Effector memory CD4-positive, alpha-beta T cell (primary cell): Measurements from ENCODE around the gene PDE7B.

Experiments
- DNase-seq, 3 donors: peaks; one replicate each; pipeline ENCODE4 v3.0.0-alpha.2; 2020
- H3K27ac ChIP-seq: 2 replicates; pipeline ENCODE4 v1.7.0; 2013; ENCODE audit warnings: mild to moderate bottlenecking, low read length, moderate library complexity; ENCODE audit not compliant: insufficient read depth, poor library complexity, severe bottlenecking
- H3K27me3 ChIP-seq: replicated peaks from 2 replicates; pipeline ENCODE4 v1.7.0; 2013; ENCODE audit warnings: mild to moderate bottlenecking, low read length; ENCODE audit not compliant: insufficient read depth, control insufficient read depth, poor library complexity, severe bottlenecking
- H3K36me3 ChIP-seq: 2 replicates; pipeline ENCODE4 v1.7.0; 2013; ENCODE audit warnings: mild to moderate bottlenecking, low read length, moderate library complexity; ENCODE audit not compliant: control insufficient read depth, insufficient read depth
- H3K4me1 ChIP-seq: 2 replicates; pipeline ENCODE4 v1.7.0; 2013; ENCODE audit warnings: low read length, mild to moderate bottlenecking; ENCODE audit not compliant: control insufficient read depth, insufficient read depth, poor library complexity, severe bottlenecking
- H3K4me3 ChIP-seq: 2 replicates; pipeline ENCODE4 v1.7.0; 2013; ENCODE audit warnings: low read length, low read depth, mild to moderate bottlenecking; ENCODE audit not compliant: insufficient read depth, poor library complexity, severe bottlenecking
- H3K9me3 ChIP-seq: 2 replicates; pipeline ENCODE4 v1.7.0; 2013; ENCODE audit warnings: mild to moderate bottlenecking, low read length, moderate library complexity; ENCODE audit not compliant: control insufficient read depth

Gene PDE7B

DNA sequence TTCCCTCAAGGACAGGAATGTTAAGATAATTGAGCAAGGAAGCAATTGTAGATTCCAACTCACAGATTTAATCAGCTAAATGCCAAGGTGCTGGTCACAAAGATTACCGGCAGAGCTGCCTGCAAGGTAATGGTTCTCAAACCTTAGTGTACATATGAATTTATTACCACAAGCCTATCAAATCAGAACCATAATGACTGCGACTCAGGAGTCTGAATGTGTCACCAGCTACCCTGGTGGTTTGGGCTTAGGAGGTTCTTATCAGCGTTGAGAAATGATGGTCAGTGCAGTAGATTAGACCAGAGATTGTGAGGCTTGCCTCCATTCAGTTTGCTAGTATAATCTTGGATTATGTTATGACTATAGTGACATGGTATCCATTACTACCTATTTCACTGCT is 319.7 kb downstream of the PDE7B start:
- Histone ChIP-seq H3K9me3 (no peaks in the 10 kb centered on the region), H3K4me1 (no peaks in the 10 kb centered on the region), H3K36me3 (no peaks in the 10 kb centered on the region), H3K4me3 (no peak overlapping the region), H3K27me3 (no peaks in the 10 kb centered on the region), H3K27ac (no peak overlapping the region)
- DNase-seq: no peak

DNA sequence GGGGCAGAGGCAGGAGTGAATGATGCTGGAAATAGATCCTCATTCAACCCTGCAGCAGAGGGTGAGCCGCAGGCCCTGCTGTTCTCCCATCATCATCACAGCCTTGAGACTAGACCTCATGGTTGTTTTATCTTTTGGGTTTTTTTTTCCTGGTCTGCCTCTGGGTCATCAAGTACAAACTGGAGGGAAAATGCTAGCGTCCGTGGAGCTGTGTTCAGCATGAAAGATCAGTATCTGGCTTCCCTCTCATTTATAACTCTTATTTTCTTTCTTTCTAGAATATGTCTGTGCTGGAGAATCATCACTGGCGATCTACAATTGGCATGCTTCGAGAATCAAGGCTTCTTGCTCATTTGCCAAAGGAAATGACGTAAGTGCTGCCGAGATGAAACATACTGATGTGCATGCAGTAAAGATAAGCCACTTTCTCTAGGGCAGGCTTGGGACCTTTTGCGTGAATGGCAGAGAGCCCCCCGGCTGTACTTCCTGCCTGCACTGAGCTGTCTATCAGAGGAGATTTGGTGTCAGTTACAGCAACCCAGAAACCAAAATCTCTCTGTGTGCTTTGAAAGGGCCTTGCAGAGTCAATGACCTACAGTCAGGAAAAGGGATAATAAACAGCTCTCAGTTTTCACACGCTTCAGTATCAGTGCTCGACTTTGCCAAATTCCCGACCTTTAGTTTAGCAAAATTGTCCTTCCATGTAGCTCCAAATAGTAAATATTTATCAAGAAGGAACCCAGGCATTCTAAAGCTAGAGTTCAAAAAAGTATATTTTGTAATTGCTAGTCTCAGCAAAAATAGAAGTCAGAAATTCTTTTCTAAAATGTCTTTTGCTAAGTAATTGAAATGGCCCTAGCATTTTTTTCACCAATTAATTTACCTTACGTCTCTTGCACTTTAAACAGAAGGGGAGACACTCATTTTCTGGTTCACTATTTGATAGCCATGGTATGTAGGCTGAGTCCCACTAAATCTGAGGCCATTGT is 322.3 kb downstream of the PDE7B start:
- Histone ChIP-seq H3K4me1 (no peaks in the 10 kb centered on the region), H3K9me3 (no peaks in the 10 kb centered on the region), H3K4me3 (no peak overlapping the region), H3K27me3 (no peaks in the 10 kb centered on the region), H3K36me3 (no peaks in the 10 kb centered on the region), H3K27ac (no peak overlapping the region)
- no peak for DNase-seq

- no peak overlapping the region for H3K27ac ChIP-seq
- DNase-seq: no peak
- H3K36me3 ChIP-seq: no peaks in the 10 kb centered on the region
- no peaks in the 10 kb centered on the region for H3K27me3 ChIP-seq
- no peaks in the 10 kb centered on the region for H3K4me1 ChIP-seq
- H3K9me3 ChIP-seq: no peaks in the 10 kb centered on the region
- H3K4me3 ChIP-seq: no peak overlapping the region
These were observed 323.0 kb downstream of the PDE7B start for GRCh38 chr6:136174510-136174909.

DNA sequence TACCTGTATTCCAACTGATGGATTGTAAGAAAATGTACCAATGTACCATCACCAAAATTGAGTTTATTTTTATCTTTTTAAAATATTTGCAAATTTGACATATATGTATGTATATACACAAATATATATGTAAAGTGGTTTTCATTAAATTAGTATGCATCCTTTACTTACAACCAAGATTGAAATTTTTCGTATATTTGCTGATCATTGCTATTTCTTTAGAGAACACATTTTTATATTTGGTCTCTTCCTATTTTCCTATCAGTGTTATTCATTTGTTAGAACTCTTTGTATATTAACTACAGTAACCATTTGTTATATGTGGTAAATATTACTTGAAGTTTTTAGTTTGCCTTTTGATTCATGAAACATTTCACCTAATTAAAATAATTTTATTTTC is 324.4 kb downstream of the PDE7B start:
- no peak for DNase-seq
- H3K4me3 ChIP-seq: no peak overlapping the region
- no peak overlapping the region for H3K27ac ChIP-seq
- H3K27me3 ChIP-seq: no peaks in the 10 kb centered on the region
- no peaks in the 10 kb centered on the region for H3K9me3 ChIP-seq
- H3K4me1 ChIP-seq: no peaks in the 10 kb centered on the region
- no peaks in the 10 kb centered on the region for H3K36me3 ChIP-seq

- no peak overlapping the region for H3K27ac ChIP-seq
- H3K36me3 ChIP-seq: no peaks in the 10 kb centered on the region
- H3K4me1 ChIP-seq: no peaks in the 10 kb centered on the region
- H3K4me3 ChIP-seq: no peak overlapping the region
- no peaks in the 10 kb centered on the region for H3K27me3 ChIP-seq
- H3K9me3 ChIP-seq: no peaks in the 10 kb centered on the region
- no peak for DNase-seq
These were observed 327.2 kb downstream of the PDE7B start for GRCh38 chr6:136178749-136179148.

- Histone ChIP-seq H3K4me3 (no peak overlapping the region), H3K27ac (no peak overlapping the region), H3K27me3 (no peaks in the 10 kb centered on the region), H3K4me1 (no peaks in the 10 kb centered on the region), H3K9me3 (no peaks in the 10 kb centered on the region), H3K36me3 (no peaks in the 10 kb centered on the region)
- DNase-seq: no peak
These were observed 329.4 kb downstream of the PDE7B start for GRCh38 chr6:136180704-136181511.

DNA sequence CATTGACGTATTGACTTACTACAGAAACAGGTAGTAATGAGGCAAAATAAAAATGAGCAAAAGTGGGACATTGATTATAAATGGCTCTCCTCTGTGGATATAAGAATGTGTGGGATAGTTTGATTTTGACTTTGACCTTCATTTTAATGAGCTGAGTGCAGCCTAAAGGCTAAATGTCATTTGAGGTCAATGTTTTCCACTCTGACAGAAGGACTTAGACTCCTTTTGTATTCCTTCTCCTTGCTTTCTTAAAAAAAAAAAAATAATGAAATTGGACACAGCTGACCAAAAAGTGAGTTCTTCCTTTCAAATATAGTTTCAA is 330.0 kb downstream of the PDE7B start:
- no peak overlapping the region for H3K4me3 ChIP-seq
- no peaks in the 10 kb centered on the region for H3K36me3 ChIP-seq
- no peaks in the 10 kb centered on the region for H3K4me1 ChIP-seq
- H3K9me3 ChIP-seq: no peaks in the 10 kb centered on the region
- no peaks in the 10 kb centered on the region for H3K27me3 ChIP-seq
- DNase-seq: no peak
- H3K27ac ChIP-seq: no peak overlapping the region

- Histone ChIP-seq H3K27ac (no peak overlapping the region), H3K4me1 (no peaks in the 10 kb centered on the region), H3K9me3 (no peaks in the 10 kb centered on the region), H3K27me3 (no peaks in the 10 kb centered on the region), H3K36me3 (no peaks in the 10 kb centered on the region), H3K4me3 (no peak overlapping the region)
- no peak for DNase-seq
These were observed 330.4 kb downstream of the PDE7B start for GRCh38 chr6:136181861-136182260.

DNA sequence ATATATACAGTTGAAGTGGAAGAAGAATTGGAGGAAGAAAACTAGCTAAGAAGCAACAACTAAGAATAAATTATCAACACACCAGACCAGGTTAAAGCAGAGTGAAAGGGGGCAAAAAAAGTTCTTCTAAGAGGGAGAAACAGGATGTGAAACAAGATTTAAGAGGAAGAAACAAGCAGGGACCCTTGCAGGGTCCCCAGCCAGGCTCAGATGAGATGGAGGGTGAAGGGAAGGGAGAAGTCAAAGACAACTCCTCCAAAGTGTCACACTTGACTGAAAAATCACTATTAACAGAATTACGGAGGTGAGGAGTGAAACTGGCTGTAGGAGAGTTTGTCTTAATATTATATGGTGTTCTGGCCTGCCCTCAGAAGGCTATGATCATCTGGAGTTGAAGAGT is 333.2 kb downstream of the PDE7B start:
- Histone ChIP-seq H3K4me1 (no peaks in the 10 kb centered on the region), H3K9me3 (no peaks in the 10 kb centered on the region), H3K27me3 (no peaks in the 10 kb centered on the region), H3K36me3 (no peaks in the 10 kb centered on the region), H3K27ac (no peak overlapping the region), H3K4me3 (no peak overlapping the region)
- DNase-seq: no peak

- no peak overlapping the region for H3K4me3 ChIP-seq
- no peaks in the 10 kb centered on the region for H3K4me1 ChIP-seq
- no peaks in the 10 kb centered on the region for H3K36me3 ChIP-seq
- H3K27me3 ChIP-seq: no peaks in the 10 kb centered on the region
- H3K9me3 ChIP-seq: no peaks in the 10 kb centered on the region
- no peak for DNase-seq
- no peak overlapping the region for H3K27ac ChIP-seq
These were observed 334.9 kb downstream of the PDE7B start for GRCh38 chr6:136186363-136186762.
